Left colon (tissue), 2 donors: Measurements from ENCODE around the gene SLC29A2. TPM values are rescaled to one million over a fixed set of nuclear protein-coding genes. Genes with fewer than 3 reads are reported as not detected.
"Not testable (repeated sequence)": the region's sequence is repeated elsewhere in the genome, so short reads cannot be mapped to it uniquely, and the experiment has no call there.

Source experiments
- ATAC-seq: fragments of 200-7000 bp; cut with Tn5 transposase; one replicate; pipeline ENCODE4 v1.9.1; 2020; ENCODE audit warnings: mild to moderate bottlenecking, moderate library complexity
- DNase-seq, 2 donors: peaks; one replicate each; pipeline ENCODE4 v3.0.0-alpha.2; 2020
- intact Hi-C, 2 donors: fragments of 100-400 bp; cut with DNase I in 1 of 2; cut with micrococcal nuclease in 1 of 2; formaldehyde crosslinking; loops; one replicate each; pipeline versions ENCODE4 v1.11.2 to v1.14.0; 2022; cut with DNase I, micrococcal nuclease
- total RNA-seq, 2 donors: library from RNA; stranded (reverse); fragmentation: NEBNext Ultra II Directional; extraction: Animal tissue kit (Norgen Biotek cat#: 25700); gene quantifications; one replicate each; pipeline ENCODE4 v1.2.1, GENCODE V29; 2021
- donor health status: DM: no; HTN: no; CAD: no.
- donor health status: DM: yes; HTN: yes; CAD: no.

Gene SLC29A2
- total RNA-seq, 2 donors from 2014 or later, result 16.3 to 31.1 TPM

DNA sequence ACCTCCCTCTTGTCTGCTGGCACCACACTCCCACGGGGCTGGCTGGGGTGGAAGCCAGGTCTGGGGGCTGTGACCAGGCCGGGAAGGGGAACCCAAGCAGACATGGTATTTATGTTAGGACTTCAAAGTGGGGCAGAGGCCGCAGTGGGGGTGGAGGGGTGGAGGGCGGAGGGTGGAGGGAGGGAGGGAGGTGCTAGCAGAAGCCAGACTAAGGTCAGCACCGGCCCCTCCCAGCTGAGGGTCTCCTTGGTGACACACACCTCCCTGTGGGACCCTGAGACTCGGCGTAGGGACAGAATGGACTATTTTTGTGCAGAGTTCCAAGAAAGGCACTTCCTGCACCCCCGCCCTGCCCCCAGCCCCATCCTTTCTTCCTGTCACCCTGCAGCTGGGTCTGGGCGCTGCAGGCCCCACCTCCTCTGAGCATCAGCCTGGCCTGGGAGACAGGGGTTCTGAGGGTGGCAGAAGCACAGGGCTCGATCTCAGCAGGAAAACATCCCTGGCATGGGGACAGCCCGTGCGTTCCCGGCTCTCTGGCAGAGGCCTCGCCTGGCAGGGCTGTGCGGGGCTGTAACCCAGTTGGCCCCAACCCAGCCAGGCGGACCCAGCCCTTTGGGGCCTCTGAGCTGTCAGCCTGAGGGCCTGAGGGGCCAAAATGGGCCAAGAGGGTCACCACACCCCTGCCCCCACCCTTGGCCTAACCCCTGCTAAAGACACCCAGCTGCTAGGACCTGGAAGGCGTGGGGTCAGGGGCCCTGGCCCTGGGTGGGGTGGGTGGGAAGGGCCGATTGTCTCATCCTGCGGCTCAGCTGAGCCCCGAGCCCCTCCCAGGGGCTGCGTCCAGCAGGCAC lies 45.1 kb downstream of the SLC29A2 start:
- intact Hi-C loops, result no loop called here
- DNase-seq, result peak in 1 of 2 donors; percentile 19

DNA sequence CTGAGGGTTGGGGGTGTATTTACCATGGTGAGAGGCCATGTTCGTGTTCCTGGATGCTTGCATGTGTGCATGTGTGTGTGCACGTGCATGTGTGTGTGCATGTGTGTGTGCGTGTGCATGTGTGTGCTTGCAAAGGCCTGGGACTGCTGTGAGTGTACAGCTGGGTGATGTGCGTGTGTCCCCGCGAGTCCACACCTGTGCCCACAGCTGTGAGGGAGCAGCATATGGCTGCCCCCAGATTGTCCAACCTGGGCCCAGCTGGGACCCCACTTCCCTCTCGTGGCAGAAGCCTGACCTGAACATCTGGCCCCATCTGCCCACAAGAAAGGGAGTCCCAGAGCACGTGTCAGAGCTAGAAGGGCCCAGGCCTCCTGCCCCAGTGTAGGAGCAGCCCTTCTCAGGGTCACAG lies 46.3 kb downstream of the SLC29A2 start:
- ATAC-seq (no peak), DNase-seq (no peak)
- intact Hi-C loops, result no loop called here

More for the DNA sequence above, 45.1 kb downstream of the SLC29A2 start:
- ATAC-seq, result no peak

DNA sequence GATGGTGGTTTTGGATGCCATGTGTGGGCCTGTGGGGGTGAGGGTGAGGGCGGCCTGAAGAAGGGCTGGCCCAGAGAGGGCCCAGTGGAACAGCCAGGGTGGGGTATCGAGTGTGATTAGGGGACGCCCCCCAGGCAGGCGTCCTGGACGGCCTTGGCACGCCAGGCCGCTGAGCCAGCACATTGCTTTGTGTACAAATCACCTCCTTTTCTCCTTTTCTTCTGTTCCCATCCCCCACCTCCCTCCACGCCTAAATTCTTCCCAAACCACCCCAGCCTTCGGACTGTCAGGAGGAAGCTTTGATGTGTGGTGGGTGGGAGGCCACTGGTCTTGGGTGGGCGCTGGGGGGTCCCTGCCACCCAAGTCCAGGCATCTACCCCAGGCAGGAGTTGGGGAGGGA lies 46.9 kb downstream of the SLC29A2 start:
- DNase-seq (no peak), ATAC-seq (no peak)

DNA sequence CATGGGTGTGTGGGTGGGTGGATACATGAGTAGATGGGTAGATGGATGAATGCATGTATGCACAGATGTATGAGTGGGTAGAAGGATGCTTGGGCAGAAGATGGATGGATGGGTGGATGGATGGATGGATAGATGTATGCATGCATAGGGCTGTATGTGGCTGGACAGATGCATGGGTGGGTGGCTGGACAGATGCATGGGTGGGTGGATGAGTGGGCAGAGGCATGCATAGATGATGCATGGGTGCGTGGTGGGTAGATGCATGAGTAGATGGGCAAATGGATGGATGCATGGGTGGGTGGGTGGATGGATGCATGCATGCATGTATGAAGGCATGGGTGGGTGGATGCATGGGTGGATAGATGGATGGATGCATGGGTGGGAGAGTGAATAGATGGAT lies 47.9 kb downstream of the SLC29A2 start:
- no peak for ATAC-seq
- intact Hi-C loops, result no loop called here

More for the DNA sequence above, 46.9 kb downstream of the SLC29A2 start:
- intact Hi-C loops, result no loop called here

DNA sequence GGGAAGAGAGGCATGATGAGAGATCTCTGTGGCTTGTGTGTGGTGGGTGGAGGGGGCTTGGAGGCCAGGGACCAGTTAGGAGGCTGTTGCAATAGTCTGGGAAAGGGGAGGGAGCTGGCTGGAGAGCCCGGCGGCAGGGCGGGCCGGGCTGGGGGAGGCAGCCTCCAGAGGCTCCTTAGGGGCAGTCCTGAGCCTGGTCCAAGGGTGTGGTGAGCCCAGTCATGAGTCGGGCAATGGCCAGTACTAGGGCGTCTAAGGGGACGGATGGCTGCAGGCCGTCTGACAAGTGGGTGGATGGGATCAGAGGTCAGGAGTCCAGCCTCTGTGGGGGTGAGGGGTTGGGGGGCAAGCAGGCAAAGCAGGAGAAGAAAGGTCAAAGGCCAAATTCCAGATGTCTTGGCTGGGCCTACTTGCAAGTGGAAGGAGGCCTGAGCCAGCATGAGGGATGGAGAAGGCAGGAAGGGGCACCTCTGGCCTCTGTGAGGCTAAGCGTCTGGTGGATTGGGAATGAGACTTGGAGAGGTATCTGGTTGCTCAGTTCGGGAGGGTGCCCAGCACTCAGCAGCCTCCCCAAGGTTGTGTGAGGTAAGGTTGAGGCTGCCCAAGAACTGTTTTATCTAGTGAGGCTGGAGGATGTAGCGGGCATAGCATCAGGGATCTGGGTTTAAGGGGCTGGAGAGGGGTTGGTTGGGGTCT lies 48.7 kb downstream of the SLC29A2 start:
- no peak for DNase-seq
- intact Hi-C loops, result no loop called here
- no peak for ATAC-seq

More for the DNA sequence above, 47.9 kb downstream of the SLC29A2 start:
- no peak for DNase-seq

DNA sequence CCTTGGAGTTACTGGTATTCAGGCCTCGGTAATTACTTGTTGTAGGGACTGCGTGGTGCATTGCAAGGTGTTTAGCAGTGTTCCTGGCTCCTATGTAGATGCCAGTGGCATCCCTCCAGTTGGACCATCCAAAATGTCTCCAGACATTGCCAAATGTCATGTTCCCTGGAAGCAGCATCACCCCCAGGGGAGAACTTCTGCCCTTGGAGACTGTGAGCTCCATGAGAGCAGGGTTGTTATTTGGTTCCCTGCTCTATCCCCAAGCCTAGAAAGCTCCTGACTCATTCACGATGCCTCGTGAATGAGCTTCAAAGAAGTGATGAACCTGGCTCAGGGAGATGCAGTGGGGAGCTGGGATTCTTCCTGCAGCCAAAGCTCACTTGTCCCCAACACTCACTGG lies 50.0 kb downstream of the SLC29A2 start:
- ATAC-seq (no peak), DNase-seq (no peak)
- intact Hi-C loops, result no loop called here

DNA sequence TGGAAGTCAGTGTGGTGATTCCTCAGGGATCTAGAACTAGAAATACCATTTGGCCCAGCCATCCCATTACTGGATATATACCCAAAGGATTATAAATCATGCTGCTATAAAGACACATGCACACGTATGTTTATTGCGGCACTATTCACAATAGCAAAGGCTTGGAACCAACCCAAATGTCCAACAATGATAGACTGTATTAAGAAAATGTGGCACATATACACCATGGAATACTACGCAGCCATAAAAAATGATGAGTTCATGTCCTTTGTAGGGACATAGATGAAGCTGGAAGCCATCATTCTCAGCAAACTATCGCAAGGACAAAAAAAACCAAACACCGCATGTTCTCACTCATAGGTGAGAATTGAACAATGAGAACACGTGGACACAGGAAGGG lies 50.8 kb downstream of the SLC29A2 start:
- intact Hi-C loops, ATAC-seq, DNase-seq: not testable (repeated sequence)

DNA sequence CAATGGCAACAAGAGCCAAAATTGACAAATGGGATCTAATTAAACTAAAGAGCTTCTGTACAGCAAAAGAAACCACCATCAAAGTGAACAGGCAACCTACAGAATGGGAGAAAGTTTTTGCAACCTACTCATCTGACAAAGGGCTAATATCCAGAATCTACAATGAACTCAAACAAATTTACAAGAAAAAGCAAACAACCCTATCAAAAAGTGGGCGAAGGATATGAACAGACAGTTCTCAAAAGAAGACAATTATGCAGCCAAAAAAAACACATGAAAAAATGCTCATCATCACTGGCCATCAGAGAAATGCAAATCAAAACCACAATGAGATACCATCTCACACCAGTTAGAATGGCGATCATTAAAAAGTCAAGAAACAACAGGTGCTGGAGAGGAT lies 51.3 kb downstream of the SLC29A2 start:
- ATAC-seq, DNase-seq, intact Hi-C loops: not testable (repeated sequence)

DNA sequence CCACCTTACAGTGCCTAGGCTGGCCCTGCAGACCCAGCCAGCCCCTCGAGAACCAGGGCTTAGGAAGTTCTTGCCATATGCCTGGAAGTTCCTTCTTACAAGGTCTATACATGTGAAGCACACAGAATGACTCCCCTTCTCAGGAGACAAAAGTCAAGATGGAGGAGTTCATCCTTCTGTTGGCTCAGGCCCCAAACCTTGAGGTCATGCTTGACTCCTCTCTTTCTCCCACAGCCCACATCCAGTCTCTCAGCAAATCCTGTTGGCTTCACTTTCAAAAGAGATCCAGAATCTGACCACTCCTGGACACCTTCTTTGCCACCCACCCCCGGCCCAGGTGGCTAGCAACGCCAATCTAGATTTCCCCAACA lies 53.0 kb downstream of the SLC29A2 start:
- DNase-seq, result no peak
- intact Hi-C loops, result no loop called here
- no peak for ATAC-seq

DNA sequence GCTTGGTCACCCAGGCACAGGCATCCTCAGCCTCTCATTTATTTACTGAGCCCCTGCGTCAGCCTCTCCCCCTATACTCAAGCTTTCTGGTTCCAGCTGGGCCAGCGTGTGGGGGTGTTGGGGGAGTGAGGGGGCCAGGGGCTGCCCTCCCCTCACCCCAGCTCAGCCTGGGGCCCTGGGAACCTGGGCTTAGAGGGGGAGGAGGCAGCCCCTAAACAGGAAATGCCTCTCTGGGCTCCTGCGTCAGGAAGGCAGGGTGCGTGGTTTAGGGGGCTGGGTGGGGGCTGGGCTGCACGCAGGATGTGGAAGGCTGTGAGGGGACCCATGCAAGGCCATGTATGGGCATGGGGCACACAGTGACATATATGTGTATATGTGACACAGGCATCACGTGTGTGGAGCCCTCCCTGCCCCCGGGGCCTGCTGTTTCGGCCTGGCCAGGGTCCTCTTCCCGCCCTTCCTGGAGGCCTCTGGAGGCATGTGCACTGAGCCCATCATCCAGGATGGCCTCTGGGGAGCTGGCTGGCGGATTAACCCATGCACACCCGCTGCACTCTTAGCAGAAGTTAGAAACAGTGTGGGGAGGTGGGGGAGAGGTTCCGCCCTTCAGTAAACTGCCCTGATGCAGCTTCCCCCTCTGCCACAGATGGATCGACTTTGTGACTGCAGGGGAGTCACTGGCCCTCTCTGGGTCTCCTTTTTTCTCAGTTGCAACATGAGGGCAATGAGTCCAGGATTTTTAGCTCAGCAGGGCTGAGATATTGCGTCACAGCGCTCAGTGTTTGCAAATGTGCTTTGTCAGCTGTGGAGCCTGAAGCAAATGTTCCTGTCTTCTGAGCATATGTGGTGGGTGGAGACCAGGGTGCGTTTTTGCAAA lies 53.6 kb downstream of the SLC29A2 start:
- ATAC-seq, result no peak
- DNase-seq, result peak in 1 of 2 donors; percentile 47
- intact Hi-C loops, result no loop called here

DNA sequence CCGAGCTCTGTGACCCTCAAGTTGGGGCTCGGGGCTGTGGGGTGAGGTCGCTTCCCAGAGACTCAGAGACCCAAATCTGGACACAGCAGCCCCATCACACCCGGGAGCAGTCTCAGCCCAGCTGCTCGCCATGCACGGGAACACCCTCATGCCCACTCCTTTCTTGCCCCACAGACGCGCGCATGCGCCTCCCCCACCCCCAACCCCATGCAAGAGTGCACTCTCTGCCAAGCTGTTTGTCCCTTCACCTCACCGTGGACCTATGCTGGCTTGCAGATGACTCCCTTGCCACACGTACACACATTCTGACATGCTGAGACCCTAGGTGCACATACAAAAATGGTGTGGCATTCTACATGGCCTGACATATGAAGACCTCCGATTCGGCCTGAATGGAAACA lies 54.2 kb downstream of the SLC29A2 start:
- ATAC-seq, result no peak
- intact Hi-C loops, result no loop called here

DNA sequence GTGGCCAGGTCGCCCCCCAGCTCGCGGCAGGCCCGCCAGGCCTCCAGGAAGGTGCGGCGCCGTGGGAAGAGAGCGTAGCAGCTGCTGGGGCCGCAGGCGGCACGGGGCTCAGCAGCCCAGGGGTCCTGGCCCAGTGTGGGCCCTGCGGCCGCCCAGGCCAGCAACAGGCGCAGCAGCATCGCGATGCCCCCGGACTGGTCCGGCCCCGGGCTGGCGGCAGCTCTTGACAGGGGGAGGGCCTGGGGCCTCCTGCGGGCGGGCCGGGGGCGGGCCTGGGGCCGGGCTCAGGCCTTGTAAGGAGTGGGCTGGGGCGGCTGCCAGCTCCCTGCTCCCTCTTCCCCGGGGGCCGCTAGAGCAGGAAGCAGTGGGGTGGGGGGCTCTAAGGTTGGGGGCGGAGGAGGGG lies 54.7 kb downstream of the SLC29A2 start, which contains the start of gene CD248:
Gene CD248 (minus strand): TSS at position 196 of the 403 bp plus-strand sequence. CDS start 17 bp downstream, at position 179.
- DNase-seq (peak in 1 of 2 donors; percentile 55), ATAC-seq (no peak)
- intact Hi-C loops, result no loop called here

More for the DNA sequence above, 54.2 kb downstream of the SLC29A2 start:
- peak in 1 of 2 donors; percentile 39 for DNase-seq

DNA sequence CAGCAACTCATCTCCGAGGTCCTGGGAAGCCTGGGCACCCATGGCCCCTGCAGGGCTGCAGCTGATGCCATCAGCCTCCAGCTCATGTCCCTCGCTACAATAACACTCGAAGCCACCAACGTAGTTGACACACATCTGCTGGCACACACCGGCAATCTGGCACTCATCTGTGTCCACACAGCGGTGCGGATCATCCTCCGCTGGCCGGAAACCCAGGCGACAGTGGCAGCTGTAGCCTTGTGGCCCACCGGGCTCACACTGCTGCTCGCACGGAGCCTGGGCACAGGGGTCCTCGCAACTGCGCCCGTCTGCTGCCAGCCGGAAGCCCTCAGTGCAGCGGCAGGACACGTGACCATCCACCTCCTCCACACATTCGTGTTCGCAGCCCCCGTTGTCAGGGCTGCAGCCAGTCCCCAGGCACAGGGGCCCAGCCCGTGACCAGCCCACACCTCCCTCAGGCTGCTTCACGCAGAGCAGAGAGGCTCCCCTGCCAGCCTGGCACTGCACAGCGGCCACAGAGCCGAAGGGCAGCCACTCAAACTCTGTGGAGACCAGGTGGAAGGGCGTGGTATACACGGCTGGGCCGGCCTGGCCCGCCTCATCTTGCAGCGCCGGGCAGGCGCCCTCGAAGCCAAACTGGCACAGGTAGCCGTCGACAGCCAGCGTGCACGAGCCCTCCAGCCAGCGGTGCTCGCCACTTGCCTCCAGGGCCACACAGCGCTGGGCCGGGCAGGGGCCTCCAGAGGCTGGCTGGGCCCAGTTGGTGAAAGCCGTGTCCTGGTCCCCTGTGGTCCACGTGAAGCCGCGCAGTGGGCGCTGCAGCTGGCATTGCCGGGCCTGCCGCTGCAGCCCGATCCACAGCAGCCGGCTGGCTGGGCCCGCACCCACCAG lies 55.4 kb downstream of the SLC29A2 start:
- intact Hi-C loops, result no loop called here
- ATAC-seq (no peak), DNase-seq (peak in 1 of 2 donors; percentile 14)

DNA sequence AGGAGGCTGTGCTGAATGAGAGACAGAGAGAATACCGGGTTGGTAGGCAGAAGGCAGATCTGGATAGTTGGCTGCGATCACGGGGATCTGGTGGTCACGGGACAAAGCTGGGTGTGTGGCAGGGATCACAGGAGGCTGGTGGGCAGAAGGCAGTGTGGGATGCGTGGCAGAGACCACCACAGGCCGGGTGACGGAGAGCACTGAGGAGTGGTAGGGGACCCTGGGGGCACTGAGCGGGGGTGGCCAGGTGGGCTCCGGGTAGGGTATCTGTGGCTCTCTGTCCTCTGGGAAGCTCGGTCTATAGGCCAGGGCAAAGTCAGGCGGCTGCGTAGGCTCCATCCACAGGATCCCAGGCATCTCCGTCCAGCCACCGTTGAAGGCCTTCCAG lies 56.1 kb downstream of the SLC29A2 start:
- ATAC-seq (no peak), DNase-seq (no peak)
- intact Hi-C loops, result no loop called here

DNA sequence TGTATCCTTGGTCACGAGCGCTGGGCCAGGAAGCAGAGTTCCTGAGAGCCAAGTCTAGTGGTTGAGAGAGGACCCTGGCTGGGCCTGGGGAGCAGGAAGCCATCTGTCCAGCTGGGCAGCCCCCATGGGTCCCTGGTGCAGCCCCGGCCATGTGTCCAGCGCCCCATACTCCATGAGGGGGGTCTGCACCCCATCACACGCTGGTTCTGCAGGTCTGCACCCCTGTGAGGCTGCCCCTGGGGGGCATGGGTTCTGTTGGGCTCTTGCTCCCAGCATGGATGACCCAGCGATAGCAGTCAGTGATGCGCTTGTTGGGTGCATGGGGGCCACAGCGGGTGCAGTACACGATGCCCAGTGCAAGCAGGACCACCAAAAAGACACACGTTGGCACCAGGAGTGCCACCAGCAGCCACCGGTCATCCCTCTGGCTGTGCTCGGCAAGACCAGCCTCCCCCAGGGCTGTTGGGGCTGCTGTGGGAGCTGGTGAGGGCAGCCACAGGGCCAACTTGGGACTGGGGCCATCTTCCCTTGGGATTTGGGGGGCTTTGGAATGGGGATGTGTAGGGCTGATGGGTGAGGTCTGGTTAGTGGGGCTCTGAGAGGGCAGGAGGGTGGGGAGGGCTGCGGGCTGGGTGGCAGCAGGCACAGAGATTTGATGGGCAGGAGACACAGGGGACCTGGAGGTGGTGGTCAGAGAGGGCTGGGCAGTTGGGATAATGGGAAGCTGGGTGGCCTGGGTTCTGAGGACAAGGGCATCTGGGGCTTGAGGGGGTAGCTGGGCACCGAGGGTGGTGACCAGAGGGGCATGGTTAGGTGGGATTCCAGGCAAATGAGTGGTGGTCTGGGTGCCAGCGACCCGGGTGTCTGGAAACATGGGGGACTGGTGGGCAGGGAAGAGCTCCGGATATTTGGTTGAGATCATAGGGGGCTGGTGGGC lies 56.7 kb downstream of the SLC29A2 start:
- peak in 1 of 2 donors; percentile 19 for DNase-seq
- intact Hi-C loops, result no loop called here
- ATAC-seq, result no peak

DNA sequence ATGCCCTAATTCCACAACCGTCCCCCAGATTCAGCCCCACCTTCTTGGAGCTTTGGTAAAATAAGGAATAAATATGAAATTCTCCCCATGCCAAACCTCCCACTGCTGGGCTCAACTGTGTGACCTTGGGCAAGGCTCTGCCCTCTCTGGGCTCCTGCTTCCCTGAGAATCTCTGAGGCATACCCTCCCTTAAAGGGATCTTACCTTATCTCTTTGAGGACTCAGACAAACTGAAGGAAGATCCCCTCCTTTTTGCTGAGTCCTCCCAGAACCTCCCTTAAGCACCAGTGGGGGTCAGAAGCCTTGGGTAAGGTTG lies 57.4 kb downstream of the SLC29A2 start:
- intact Hi-C loops, result no loop called here
- DNase-seq (no peak), ATAC-seq (no peak)
